OCI-LY3 (cell line): Measurements from ENCODE around the gene ANKK1.

Experiments
- EZH2phosphoT487 ChIP-seq: fragments of 200-600 bp; shearing (Covaris generic); IDR thresholded peaks from 2 replicates; pipeline ENCODE4 v1.6.1; 2018; ENCODE audit warnings: antibody characterized with exemption, mixed run types, low read depth
- TF ChIP-seq, protein P1 (sequence below): fragments of 200-600, 300-600 bp; sonication (generic); IDR thresholded peaks from 2 replicates; pipeline ENCODE4 v1.5.1; 2014; ENCODE audit warnings: antibody characterized with exemption, low read length, low read depth

DNA sequence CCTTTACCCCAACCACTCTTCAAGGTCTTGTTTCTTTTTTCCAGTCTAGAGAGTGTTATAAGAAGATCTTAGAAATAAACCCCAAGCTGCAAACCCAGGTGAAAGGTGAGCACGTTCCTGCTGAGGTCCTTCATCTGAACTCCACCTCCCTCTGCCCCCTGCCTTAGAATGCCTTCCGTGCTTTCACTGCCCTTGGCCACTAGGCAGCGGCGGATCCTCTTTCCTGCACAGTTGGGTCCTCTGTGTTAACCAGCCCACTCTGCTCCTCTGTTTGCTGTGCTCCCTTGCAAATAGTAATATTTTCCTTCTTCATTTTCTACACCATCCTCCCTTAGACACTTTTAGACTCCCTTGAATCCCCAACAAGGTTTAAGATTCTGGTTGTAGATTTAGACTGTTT, 48.8 kb upstream of the ANKK1 start:
- TF ChIP-seq EZH2phosphoT487 = no peak
- TF ChIP-seq, protein P1, sequence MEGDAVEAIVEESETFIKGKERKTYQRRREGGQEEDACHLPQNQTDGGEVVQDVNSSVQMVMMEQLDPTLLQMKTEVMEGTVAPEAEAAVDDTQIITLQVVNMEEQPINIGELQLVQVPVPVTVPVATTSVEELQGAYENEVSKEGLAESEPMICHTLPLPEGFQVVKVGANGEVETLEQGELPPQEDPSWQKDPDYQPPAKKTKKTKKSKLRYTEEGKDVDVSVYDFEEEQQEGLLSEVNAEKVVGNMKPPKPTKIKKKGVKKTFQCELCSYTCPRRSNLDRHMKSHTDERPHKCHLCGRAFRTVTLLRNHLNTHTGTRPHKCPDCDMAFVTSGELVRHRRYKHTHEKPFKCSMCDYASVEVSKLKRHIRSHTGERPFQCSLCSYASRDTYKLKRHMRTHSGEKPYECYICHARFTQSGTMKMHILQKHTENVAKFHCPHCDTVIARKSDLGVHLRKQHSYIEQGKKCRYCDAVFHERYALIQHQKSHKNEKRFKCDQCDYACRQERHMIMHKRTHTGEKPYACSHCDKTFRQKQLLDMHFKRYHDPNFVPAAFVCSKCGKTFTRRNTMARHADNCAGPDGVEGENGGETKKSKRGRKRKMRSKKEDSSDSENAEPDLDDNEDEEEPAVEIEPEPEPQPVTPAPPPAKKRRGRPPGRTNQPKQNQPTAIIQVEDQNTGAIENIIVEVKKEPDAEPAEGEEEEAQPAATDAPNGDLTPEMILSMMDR = no peak
